HCEC 1CT (cell line): ENCODE results near the gene SCIN.
"Not testable (repeated sequence)": the region's sequence is repeated elsewhere in the genome, so short reads cannot be mapped to it uniquely, and the experiment has no call there.

ENCODE experiments used
- DNase-seq: peaks from one replicate; pipeline ENCODE4 v3.0.0-alpha.2; 2017

Gene SCIN

GRCh38 chr7:12570534-12571461 lies at the start of gene SCIN:
SCIN (plus strand) TSS chr7:12570720; CDS start chr7:12570787, 67 bp downstream.
- DNase-seq = no peak

- DNase-seq = peak; percentile 51
Measured at GRCh38 chr7:12524794-12525386, 45.6 kb upstream of the SCIN start.

- DNase-seq = not testable (repeated sequence)
Measured at GRCh38 chr7:12526693-12527092, 43.8 kb upstream of the SCIN start.

- not testable (repeated sequence) for DNase-seq
Measured at GRCh38 chr7:12527670-12528069, 42.9 kb upstream of the SCIN start.

GRCh38 chr7:12529971-12530710 lies 40.4 kb upstream of the SCIN start:
- DNase-seq = no peak

GRCh38 chr7:12531784-12532183 lies 38.7 kb upstream of the SCIN start:
- DNase-seq = no peak

GRCh38 chr7:12534046-12534445 lies 36.5 kb upstream of the SCIN start:
- no peak for DNase-seq

GRCh38 chr7:12539681-12540080 lies 30.8 kb upstream of the SCIN start:
- DNase-seq = no peak

GRCh38 chr7:12540850-12541249 lies 29.7 kb upstream of the SCIN start:
- DNase-seq = no peak

- DNase-seq = no peak
Measured at GRCh38 chr7:12543586-12543985, 26.9 kb upstream of the SCIN start.

- DNase-seq = peak; percentile 52
Measured at GRCh38 chr7:12549106-12549505, 21.4 kb upstream of the SCIN start.

GRCh38 chr7:12550956-12551355 lies 19.6 kb upstream of the SCIN start:
- DNase-seq = peak; percentile 16

- no peak for DNase-seq
Measured at GRCh38 chr7:12552876-12553275, 17.6 kb upstream of the SCIN start.

GRCh38 chr7:12553416-12553815 lies 17.1 kb upstream of the SCIN start:
- DNase-seq = no peak

- DNase-seq = no peak
Measured at GRCh38 chr7:12554351-12554750, 16.2 kb upstream of the SCIN start.

GRCh38 chr7:12554872-12555271 lies 15.6 kb upstream of the SCIN start:
- DNase-seq = no peak

- DNase-seq = not testable (repeated sequence)
Measured at GRCh38 chr7:12555695-12556094, 14.8 kb upstream of the SCIN start.

- DNase-seq = not testable (repeated sequence)
Measured at GRCh38 chr7:12556139-12556792, 14.3 kb upstream of the SCIN start.

GRCh38 chr7:12557282-12557681 lies 13.2 kb upstream of the SCIN start:
- DNase-seq = no peak

GRCh38 chr7:12564996-12565764 lies 5.3 kb upstream of the SCIN start:
- DNase-seq = peak; percentile 34

GRCh38 chr7:12565873-12566272 lies 4.6 kb upstream of the SCIN start:
- DNase-seq = no peak

- DNase-seq = no peak
Measured at GRCh38 chr7:12567015-12567414, 3.5 kb upstream of the SCIN start.
